SK-N-MC (cell line): ENCODE data around the gene OAS3.

Source experiments
- EZH2 ChIP-seq: fragments of 200-600 bp; sonication (generic); IDR thresholded peaks from one replicate; pipeline ENCODE4 v1.6.1; 2017; ENCODE audit warnings: antibody characterized with exemption
- POLR2AphosphoS5 ChIP-seq: IDR thresholded peaks from 2 replicates; pipeline ENCODE4 v1.6.1; 2012; ENCODE audit warnings: mild to moderate bottlenecking, low read depth, low read length, borderline replicate concordance

DNA sequence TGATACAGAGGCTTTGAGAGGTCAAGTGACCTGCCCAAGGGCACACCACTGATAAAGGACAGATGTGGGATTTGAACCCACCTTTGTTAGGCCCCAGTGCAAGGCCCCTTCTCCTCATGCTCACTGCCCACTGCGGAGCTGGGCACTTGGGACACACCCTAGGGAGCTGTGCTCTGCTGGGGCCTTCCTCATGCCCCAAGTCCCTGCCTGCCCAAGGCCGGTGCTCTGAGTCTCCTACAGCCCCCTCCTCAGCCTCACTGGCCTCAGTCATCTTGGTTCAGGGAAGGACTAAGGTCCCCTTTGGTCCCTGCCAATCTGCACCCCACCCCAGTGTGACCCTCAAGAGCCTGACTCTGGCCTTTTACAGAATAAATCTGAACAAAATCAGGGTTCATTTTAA is 7.9 kb upstream of the OAS3 start:
- TF ChIP-seq EZH2, result no peak
- no peak for TF ChIP-seq POLR2AphosphoS5
